Progenitor cell of endocrine pancreas (in vitro differentiated cells): ENCODE data around the gene ADAMTS17. TPM values are rescaled to one million over a fixed set of nuclear protein-coding genes. Genes with fewer than 3 reads are reported as not detected.

Experiments
- DNase-seq: peaks from one replicate; pipeline ENCODE4 v3.0.0; 2021; ENCODE audit warnings: low spot score; ENCODE audit not compliant: unreplicated experiment
- H3K27ac Mint-ChIP-seq: 2 replicates; pipeline ENCODE4 v1.8.0; 2021; ENCODE audit warnings: mild to moderate bottlenecking, moderate library complexity, mixed read lengths
- H3K27me3 Mint-ChIP-seq: 2 replicates; pipeline ENCODE4 v1.8.0; 2021; ENCODE audit warnings: mixed read lengths
- H3K36me3 Mint-ChIP-seq: 2 replicates; pipeline ENCODE4 v1.8.0; 2022; ENCODE audit warnings: mixed read lengths; ENCODE audit not compliant: insufficient read depth
- H3K4me1 Mint-ChIP-seq: 2 replicates; pipeline ENCODE4 v1.8.0; 2021; ENCODE audit warnings: low read depth, mixed read lengths
- H3K4me3 Mint-ChIP-seq: 2 replicates; pipeline ENCODE4 v1.8.0; 2021; ENCODE audit warnings: low read depth, mild to moderate bottlenecking, moderate library complexity, mixed read lengths
- H3K9me3 Mint-ChIP-seq: 2 replicates; pipeline ENCODE4 v1.8.0; 2021; ENCODE audit warnings: low read depth, mixed read lengths
- total RNA-seq: library from RNA; stranded (reverse); gene quantifications from 2 replicates; pipeline ENCODE4 v1.2.1, GENCODE V29; 2021
- TF ChIP-seq, protein P1 (sequence below): fragments of 200-600 bp; sonication (generic); IDR thresholded peaks from one replicate; pipeline ENCODE4 v1.5.0; 2021; ENCODE audit warnings: antibody characterized with exemption, mild to moderate bottlenecking; ENCODE audit not compliant: unreplicated experiment

The ADAMTS17 gene
- total RNA-seq, 1 donor from 2014 or later: 3.5 TPM

DNA sequence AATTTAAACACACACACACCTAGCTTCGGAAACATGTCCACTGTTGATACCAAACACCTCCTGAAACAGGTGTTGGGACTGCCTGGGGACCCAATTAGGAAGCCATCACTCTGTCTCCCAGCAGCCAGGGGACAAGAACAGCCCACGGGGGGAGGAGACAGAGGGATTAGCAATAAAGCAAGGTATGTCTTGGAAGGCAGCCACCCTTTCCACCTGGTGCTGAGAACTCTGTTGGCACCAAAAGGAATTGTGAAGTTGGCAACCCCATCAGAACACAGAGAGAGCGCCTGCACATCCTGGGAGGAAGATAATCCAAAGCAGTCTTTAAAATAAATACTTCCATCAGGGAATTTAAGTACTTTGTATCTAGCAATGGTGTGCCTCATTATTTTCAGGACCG, 111.0 kb downstream of the ADAMTS17 start:
- TF ChIP-seq, protein P1, sequence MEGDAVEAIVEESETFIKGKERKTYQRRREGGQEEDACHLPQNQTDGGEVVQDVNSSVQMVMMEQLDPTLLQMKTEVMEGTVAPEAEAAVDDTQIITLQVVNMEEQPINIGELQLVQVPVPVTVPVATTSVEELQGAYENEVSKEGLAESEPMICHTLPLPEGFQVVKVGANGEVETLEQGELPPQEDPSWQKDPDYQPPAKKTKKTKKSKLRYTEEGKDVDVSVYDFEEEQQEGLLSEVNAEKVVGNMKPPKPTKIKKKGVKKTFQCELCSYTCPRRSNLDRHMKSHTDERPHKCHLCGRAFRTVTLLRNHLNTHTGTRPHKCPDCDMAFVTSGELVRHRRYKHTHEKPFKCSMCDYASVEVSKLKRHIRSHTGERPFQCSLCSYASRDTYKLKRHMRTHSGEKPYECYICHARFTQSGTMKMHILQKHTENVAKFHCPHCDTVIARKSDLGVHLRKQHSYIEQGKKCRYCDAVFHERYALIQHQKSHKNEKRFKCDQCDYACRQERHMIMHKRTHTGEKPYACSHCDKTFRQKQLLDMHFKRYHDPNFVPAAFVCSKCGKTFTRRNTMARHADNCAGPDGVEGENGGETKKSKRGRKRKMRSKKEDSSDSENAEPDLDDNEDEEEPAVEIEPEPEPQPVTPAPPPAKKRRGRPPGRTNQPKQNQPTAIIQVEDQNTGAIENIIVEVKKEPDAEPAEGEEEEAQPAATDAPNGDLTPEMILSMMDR: no peak
- H3K36me3 Mint-ChIP-seq: no peaks in the 10 kb centered on the region
- DNase-seq: no peak
- no peaks in the 10 kb centered on the region for H3K4me1 Mint-ChIP-seq
- no peak overlapping the region for H3K4me3 Mint-ChIP-seq
- H3K27me3 Mint-ChIP-seq: peaks cover 6% of the 10 kb centered on the region
- no peak overlapping the region for H3K27ac Mint-ChIP-seq
- no peaks in the 10 kb centered on the region for H3K9me3 Mint-ChIP-seq

DNA sequence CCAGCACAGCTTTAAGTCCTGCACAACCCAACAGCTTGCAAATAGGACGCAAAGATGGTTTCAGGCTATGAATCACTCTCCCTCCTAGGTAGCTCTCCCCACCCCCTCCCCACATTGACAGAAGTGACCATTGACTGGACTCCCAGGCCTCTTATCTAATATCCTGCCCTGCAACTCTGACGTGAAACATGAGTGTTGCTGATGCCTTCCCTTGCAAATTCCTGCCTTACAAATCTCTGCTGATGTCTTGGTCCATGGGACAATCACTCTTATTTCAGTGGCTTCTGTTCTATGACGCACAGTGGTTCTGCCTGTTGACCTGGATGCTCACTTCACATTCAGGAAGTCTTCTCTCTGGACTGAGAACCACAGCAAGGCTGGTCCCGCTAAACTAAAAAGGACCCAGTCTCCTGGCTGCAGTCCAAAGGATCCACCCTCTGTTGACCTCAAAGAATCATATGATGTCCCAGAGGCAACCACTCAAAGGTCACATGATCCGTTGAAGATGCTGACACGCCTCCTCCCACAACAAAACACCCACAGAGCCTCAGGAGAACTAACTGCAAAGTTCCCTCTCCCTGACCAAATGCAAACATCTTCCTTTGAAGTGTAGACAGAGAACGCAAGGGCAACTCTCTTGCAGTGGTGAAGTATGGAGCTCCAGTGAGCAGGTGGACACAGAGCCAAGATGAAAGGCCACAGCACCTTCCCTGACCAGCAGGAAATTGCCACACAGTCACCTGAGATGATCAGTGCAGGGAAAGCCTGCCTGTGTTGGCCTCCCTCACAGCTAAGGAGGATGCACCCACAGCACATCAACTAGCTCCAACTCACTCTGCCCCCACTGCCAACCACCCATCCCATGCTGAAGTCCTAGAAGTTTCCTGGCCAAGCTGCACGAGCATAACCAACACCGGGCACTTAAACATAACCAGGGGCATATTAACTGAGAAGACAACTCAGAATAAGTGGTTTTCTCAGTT, 112.3 kb downstream of the ADAMTS17 start:
- no peak overlapping the region for H3K4me3 Mint-ChIP-seq
- H3K27me3 Mint-ChIP-seq: peaks cover 6% of the 10 kb centered on the region
- no peak overlapping the region for H3K27ac Mint-ChIP-seq
- H3K9me3 Mint-ChIP-seq: no peaks in the 10 kb centered on the region
- no peaks in the 10 kb centered on the region for H3K4me1 Mint-ChIP-seq
- no peak for DNase-seq
- TF ChIP-seq, protein P1: no peak
- H3K36me3 Mint-ChIP-seq: no peaks in the 10 kb centered on the region

DNA sequence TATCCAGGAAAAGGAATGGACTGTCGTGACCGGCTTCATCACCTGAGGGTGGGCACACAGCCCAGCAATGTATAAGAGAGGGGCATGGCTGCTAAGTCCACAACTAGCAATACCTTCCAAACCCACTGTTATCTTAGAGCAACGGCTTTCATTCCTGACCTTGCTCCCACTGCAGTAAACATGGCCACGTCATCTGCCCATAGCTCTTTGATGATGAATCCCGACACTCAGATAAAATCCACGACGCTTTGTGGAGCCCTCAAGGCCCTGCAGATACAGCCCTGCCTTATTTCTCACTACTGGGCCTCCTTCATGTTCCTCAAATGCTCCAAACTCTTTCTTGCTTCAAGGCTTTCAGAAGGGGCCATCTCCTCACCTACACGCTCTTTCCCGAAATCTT, 114.0 kb downstream of the ADAMTS17 start:
- H3K4me3 Mint-ChIP-seq: no peak overlapping the region
- TF ChIP-seq, protein P1: no peak

DNA sequence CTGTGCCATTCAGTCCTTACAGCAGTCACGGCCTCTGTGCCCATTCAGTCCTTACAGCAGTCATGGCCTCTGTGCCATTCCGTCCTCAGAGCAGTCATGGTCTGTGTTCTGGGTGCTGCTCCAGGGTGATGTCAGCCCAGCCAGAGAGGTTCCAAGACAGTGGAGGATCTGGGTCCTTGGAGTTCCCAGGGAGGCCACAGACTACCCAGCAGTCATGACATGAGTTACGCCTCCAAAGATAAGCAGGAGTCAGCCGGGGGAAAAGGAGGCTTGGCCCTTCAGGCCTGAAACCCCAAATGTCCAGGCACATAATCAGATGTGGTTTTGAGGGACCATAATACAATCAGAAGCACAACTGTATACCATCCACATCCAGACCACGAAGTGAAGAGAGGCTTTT, 115.7 kb downstream of the ADAMTS17 start:
- no peaks in the 10 kb centered on the region for H3K9me3 Mint-ChIP-seq

More for the DNA sequence above, 114.0 kb downstream of the ADAMTS17 start:
- Mint-ChIP-seq H3K4me1 (no peaks in the 10 kb centered on the region), H3K9me3 (no peaks in the 10 kb centered on the region), H3K27ac (no peak overlapping the region), H3K27me3 (no peaks in the 10 kb centered on the region), H3K36me3 (no peaks in the 10 kb centered on the region)
- DNase-seq: no peak

More for the DNA sequence above, 115.7 kb downstream of the ADAMTS17 start:
- Mint-ChIP-seq H3K27me3 (no peaks in the 10 kb centered on the region), H3K4me3 (no peak overlapping the region), H3K4me1 (no peaks in the 10 kb centered on the region), H3K27ac (no peak overlapping the region), H3K36me3 (no peaks in the 10 kb centered on the region)
- DNase-seq: no peak
- TF ChIP-seq, protein P1: no peak
